ENCODE results near the gene TRPT1.

TRPT1 gene

GRCh38 chr11:64204464-64204989, 21.5 kb downstream of the TRPT1 start (continued):
- TF ChIP-seq ZBTB10 (tag by site-specific recombination; IDR thresholded peaks at IDR 0.05): peak; percentile 44; the same call in 1 of the 2 replicates
- no peak for TF ChIP-seq ZSCAN5A (tag by site-specific recombination; IDR thresholded peaks at IDR 0.05)
- TF ChIP-seq ZNF660 (tag by site-specific recombination; IDR thresholded peaks at IDR 0.05): peak; percentile 24; the same call in 1 of the 2 replicates
- no peak for TF ChIP-seq YY1 (tag by site-specific recombination; IDR thresholded peaks at IDR 0.05)
- no peak for TF ChIP-seq ZNF830 (tag by site-specific recombination; IDR thresholded peaks at IDR 0.05; ENCODE audit: low read depth)
- 0 out of 2 replicates have a peak, but pooled peaks have one; percentile 34 for TF ChIP-seq ZNF629 (tag by site-specific recombination; IDR thresholded peaks at IDR 0.05)
- TF ChIP-seq HOXD13 (CRISPR knock-in tag; IDR thresholded peaks at IDR 0.05; ENCODE audit: borderline replicate concordance): no peak
- TF ChIP-seq, protein P1, sequence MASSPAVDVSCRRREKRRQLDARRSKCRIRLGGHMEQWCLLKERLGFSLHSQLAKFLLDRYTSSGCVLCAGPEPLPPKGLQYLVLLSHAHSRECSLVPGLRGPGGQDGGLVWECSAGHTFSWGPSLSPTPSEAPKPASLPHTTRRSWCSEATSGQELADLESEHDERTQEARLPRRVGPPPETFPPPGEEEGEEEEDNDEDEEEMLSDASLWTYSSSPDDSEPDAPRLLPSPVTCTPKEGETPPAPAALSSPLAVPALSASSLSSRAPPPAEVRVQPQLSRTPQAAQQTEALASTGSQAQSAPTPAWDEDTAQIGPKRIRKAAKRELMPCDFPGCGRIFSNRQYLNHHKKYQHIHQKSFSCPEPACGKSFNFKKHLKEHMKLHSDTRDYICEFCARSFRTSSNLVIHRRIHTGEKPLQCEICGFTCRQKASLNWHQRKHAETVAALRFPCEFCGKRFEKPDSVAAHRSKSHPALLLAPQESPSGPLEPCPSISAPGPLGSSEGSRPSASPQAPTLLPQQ (tag by site-specific recombination; IDR thresholded peaks at IDR 0.05): peak; percentile 56; the same call in 1 of the 2 replicates
- TF ChIP-seq ZBTB8A (tag by site-specific recombination; IDR thresholded peaks at IDR 0.05): peak; percentile 23; the same call in 1 of the 2 replicates
- TF ChIP-seq ZNF530 (tag by site-specific recombination; IDR thresholded peaks at IDR 0.05; ENCODE audit: low read depth): no peak
- TF ChIP-seq ZNF10 (tag by site-specific recombination; IDR thresholded peaks at IDR 0.05): no peak
- TF ChIP-seq SP7 (tag by site-specific recombination; IDR thresholded peaks at IDR 0.05): peak; percentile 56
- TF ChIP-seq KLF10 (tag by site-specific recombination; IDR thresholded peaks at IDR 0.05): 0 out of 2 replicates have a peak, but pooled peaks have one; percentile 24
- no peak for TF ChIP-seq SCRT2 (tag by site-specific recombination; IDR thresholded peaks at IDR 0.05)
- TF ChIP-seq TRIM28 (IDR thresholded peaks at IDR 0.05; ENCODE audit: borderline replicate concordance, low read length): no peak
- TF ChIP-seq KLF1 (tag by site-specific recombination; IDR thresholded peaks at IDR 0.05): peak; percentile 80
- TF ChIP-seq ZNF2 (tag by site-specific recombination; IDR thresholded peaks at IDR 0.05): peak; percentile 96
- peak; percentile 37; the same call in 1 of the 2 replicates for TF ChIP-seq ZEB2 (tag by site-specific recombination; IDR thresholded peaks at IDR 0.05)
- no peak for TF ChIP-seq ZFP37 (tag by site-specific recombination; IDR thresholded peaks at IDR 0.05)

- Histone ChIP-seq H3K36me3 (ENCODE audit: control insufficient read depth in 2 of 2, insufficient read depth in 1 of 2, low read length in 2 of 2) (peaks cover 8 to 76% of the 10 kb centered on the region in 2 experiments; a peak in 2 of 3 replicates), H3K9me3 (ENCODE audit: control insufficient read depth, insufficient read depth, low read depth, low read length) (no peaks in the 10 kb centered on the region), H3K4me1 (ENCODE audit: control insufficient read depth, insufficient read depth, low read length) (0 out of 2 replicates have a peak, but pooled peaks cover 8% of the 10 kb centered on the region), H3K4me3 (ENCODE audit: low read depth, low read length) (no peak overlapping the region), H3K27ac (ENCODE audit: extremely low read depth, low read depth, low read length) (peak overlapping the region; percentile 55)
- CTCF ChIA-PET: interaction anchor here (0.6 to 4.7 kb wide), 29 partner anchors 8 to 449 kb away, joined by 3 to 78 read pairs (median 5); partner anchors contain the start of genes BAD, CATSPERZ, FKBP2 and NUDT22
- POLR2A ChIA-PET: interaction anchor here (0.6 to 4.7 kb wide), 19 partner anchors 8 to 916 kb away, joined by 3 to 32 read pairs (median 5); partner anchors contain the start of genes BAD, ESRRA, FKBP2 and NUDT22
- TF ChIP-seq, protein P2, sequence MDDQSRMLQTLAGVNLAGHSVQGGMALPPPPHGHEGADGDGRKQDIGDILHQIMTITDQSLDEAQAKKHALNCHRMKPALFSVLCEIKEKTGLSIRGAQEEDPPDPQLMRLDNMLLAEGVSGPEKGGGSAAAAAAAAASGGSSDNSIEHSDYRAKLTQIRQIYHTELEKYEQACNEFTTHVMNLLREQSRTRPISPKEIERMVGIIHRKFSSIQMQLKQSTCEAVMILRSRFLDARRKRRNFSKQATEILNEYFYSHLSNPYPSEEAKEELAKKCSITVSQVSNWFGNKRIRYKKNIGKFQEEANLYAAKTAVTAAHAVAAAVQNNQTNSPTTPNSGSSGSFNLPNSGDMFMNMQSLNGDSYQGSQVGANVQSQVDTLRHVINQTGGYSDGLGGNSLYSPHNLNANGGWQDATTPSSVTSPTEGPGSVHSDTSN (CRISPR knock-in tag; IDR thresholded peaks at IDR 0.05): no peak
- no peak for TF ChIP-seq ZNF555 (tag by site-specific recombination; conservative IDR thresholded peaks at IDR 0.05)
- TF ChIP-seq ZNF658 (tag by site-specific recombination; IDR thresholded peaks at IDR 0.05): no peak
- no peak for TF ChIP-seq BCL11B (tag by site-specific recombination; IDR thresholded peaks at IDR 0.05; ENCODE audit: low read depth)
- no peak for TF ChIP-seq ZNF114 (tag by site-specific recombination; IDR thresholded peaks at IDR 0.05)
- no peak for TF ChIP-seq ZNF239 (tag by site-specific recombination; IDR thresholded peaks at IDR 0.05)
- TF ChIP-seq KLF17 (tag by site-specific recombination; IDR thresholded peaks at IDR 0.05): no peak
- TF ChIP-seq, protein P3, sequence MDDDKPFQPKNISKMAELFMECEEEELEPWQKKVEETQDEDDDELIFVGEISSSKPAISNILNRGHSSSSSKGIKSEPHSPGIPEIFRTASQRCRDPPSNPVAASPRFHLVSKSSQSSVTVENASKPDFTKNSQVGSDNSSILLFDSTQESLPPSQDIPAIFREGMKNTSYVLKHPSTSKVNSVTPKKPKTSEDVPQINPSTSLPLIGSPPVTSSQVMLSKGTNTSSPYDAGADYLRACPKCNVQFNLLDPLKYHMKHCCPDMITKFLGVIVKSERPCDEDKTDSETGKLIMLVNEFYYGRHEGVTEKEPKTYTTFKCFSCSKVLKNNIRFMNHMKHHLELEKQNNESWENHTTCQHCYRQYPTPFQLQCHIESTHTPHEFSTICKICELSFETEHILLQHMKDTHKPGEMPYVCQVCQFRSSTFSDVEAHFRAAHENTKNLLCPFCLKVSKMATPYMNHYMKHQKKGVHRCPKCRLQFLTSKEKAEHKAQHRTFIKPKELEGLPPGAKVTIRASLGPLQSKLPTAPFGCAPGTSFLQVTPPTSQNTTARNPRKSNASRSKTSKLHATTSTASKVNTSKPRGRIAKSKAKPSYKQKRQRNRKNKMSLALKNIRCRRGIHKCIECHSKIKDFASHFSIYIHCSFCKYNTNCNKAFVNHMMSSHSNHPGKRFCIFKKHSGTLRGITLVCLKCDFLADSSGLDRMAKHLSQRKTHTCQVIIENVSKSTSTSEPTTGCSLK (tag by site-specific recombination; IDR thresholded peaks at IDR 0.05): no peak
- no peak for TF ChIP-seq KLF16 (tag by site-specific recombination; IDR thresholded peaks at IDR 0.05)
- no peak for TF ChIP-seq SCRT2 (tag by site-specific recombination; IDR thresholded peaks at IDR 0.05)
These were observed 21.9 kb downstream of the TRPT1 start for GRCh38 chr11:64204080-64204440.

All from HEK293 (cell line).